ENCODE measurements around the gene ZNF780A. TPM values are rescaled to one million over a fixed set of nuclear protein-coding genes. Genes with fewer than 3 reads are reported as not detected.
A peak's percentile ranks its signal among the peaks of the same experiment; 100 is the strongest.

Gene ZNF780A
- total RNA-seq, 1 donor from 2014 or later, result 23.8 TPM

DNA sequence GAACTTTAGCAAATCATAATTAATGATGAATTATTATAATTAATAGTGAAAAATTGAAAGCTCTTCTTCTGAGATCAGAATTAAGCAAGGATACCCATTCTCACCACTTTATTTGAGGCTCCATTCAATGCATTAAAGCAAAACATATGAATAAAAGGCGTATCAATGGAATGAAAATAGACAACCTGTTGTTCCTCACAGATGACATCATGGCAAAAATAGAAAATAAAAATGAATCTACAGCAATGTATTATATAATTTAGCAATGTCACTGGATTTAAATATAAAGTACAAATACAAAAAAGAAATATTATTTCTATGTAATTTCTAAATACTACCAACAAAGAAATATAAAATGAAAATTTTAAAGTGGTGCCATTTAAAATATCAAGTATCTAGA is 11.1 kb upstream of the ZNF780A start:
- Mint-ChIP-seq H3K27me3 (peaks cover 4% of the 10 kb centered on the region), H3K4me1 (no peaks in the 10 kb centered on the region), H3K36me3 (ENCODE audit: low read depth) (no peaks in the 10 kb centered on the region), H3K9me3 (no peaks in the 10 kb centered on the region), H3K27ac (no peak overlapping the region), H3K4me3 (no peak overlapping the region)
- TF ChIP-seq, protein P1, sequence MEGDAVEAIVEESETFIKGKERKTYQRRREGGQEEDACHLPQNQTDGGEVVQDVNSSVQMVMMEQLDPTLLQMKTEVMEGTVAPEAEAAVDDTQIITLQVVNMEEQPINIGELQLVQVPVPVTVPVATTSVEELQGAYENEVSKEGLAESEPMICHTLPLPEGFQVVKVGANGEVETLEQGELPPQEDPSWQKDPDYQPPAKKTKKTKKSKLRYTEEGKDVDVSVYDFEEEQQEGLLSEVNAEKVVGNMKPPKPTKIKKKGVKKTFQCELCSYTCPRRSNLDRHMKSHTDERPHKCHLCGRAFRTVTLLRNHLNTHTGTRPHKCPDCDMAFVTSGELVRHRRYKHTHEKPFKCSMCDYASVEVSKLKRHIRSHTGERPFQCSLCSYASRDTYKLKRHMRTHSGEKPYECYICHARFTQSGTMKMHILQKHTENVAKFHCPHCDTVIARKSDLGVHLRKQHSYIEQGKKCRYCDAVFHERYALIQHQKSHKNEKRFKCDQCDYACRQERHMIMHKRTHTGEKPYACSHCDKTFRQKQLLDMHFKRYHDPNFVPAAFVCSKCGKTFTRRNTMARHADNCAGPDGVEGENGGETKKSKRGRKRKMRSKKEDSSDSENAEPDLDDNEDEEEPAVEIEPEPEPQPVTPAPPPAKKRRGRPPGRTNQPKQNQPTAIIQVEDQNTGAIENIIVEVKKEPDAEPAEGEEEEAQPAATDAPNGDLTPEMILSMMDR (IDR thresholded peaks at IDR 0.05), result no peak
- intact Hi-C loops (cut with micrococcal nuclease), result no loop called here
- DNase-seq, result no peak
- no peak for ATAC-seq (ENCODE audit: low read depth)
- POLR2A ChIA-PET, result no interaction called here
- CTCF ChIA-PET, result no interaction called here

DNA sequence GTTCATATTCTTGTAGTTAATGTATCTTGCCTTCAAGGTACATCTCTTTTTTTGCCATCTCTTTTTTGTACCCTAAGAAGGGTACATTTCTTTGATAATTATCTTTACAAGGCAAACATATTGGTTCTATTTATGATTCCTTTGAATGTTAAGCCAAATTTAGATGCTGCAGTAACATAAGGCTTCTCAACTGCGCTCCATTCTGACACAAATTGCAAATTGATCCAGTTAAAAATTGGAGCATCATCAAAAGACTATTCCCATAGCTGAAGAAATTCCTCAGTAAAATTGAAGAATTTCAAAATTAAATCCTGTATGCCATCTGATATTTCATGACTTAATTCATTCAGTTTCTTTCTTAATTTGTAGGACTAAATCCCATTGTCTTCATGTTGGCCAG is 2.7 kb upstream of the ZNF780A start:
- Mint-ChIP-seq H3K36me3 (ENCODE audit: low read depth) (peaks cover 13% of the 10 kb centered on the region), H3K4me1 (peaks cover 29% of the 10 kb centered on the region), H3K27ac (no peak overlapping the region), H3K9me3 (peaks cover 5% of the 10 kb centered on the region), H3K4me3 (no peak overlapping the region), H3K27me3 (peaks cover 19% of the 10 kb centered on the region)
- intact Hi-C loops (cut with micrococcal nuclease), result no loop called here
- CTCF ChIA-PET, result no interaction called here
- ATAC-seq (ENCODE audit: low read depth) (no peak), DNase-seq (no peak)
- TF ChIP-seq, protein P1 (IDR thresholded peaks at IDR 0.05), result no peak
- POLR2A ChIA-PET, result no interaction called here

DNA sequence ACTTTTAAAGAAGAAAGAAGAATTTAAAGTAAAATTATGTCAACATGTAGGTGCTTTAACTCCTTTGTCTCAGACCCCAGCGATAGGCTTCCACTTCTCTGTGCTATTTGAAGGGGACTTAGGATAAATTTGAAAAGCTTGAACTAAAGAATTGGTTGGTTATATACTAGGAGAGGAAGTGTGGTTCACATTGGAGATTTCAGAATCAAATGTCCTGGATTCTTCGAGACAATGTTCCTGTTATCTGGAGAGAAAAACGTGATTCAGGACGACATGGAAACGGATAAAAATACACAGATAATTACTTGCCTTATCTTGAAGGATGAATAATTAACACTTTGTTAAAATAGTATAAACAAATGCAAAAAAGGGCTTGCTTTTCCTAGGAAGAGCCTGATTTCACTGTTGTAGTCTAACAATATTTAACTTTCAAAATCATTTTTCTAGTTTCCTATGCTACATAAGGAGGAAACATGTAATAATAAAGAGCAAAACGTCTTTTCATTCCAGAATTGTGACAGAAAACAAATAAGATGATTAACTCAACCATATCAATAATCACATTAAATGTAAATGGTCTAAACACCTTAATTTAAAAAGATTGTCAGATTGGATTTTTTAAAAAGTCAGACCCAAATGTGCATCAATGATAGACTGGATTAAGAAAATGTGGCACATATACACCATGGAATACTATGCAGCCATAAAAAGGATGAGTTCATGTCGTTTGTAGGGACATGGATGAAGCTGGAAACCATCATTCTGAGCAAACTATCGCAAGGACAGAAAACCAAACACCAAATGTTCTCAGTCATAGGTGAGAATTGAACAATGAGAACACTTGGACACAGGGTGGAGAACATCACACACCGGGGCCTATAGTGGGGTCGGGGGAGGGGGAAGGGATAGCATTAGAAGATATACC is 724 bp upstream of the ZNF780A start:
- Mint-ChIP-seq H3K9me3 (peaks cover 5% of the 10 kb centered on the region), H3K4me3 (peak overlapping the region; percentile 100), H3K27me3 (peaks cover 16% of the 10 kb centered on the region), H3K27ac (peak overlapping the region; percentile 100), H3K36me3 (ENCODE audit: low read depth) (peaks cover 19% of the 10 kb centered on the region), H3K4me1 (peaks cover 35% of the 10 kb centered on the region)
- TF ChIP-seq, protein P1 (IDR thresholded peaks at IDR 0.05), result no peak
- DNase-seq, result no peak
- POLR2A ChIA-PET, result interaction anchor here (0.5 to 2.2 kb wide), 9 partner anchors 35 to 611 kb away, joined by 3 to 19 read pairs (median 5); partner anchors contain the start of genes AKT2, PSMC4, ZNF546 and ZNF780B
- CTCF ChIA-PET, result interaction anchor here (0.9 kb wide), 1 partner anchor 120 kb away, joined by 3 read pairs; the partner anchor contains the start of gene PSMC4
- ATAC-seq (ENCODE audit: low read depth), result no peak
- intact Hi-C loops (cut with micrococcal nuclease), result no loop called here

- Mint-ChIP-seq H3K4me1 (peaks cover 35% of the 10 kb centered on the region), H3K27me3 (peaks cover 1% of the 10 kb centered on the region), H3K36me3 (ENCODE audit: low read depth) (peaks cover 25% of the 10 kb centered on the region), H3K9me3 (no peaks in the 10 kb centered on the region), H3K4me3 (peak overlapping the region; percentile 100), H3K27ac (peak overlapping the region; percentile 100)
- DNase-seq (no peak), ATAC-seq (ENCODE audit: low read depth) (no peak)
- ChIA-PET POLR2A (interaction anchor here (0.7 to 2.2 kb wide), 2 partner anchors 33 to 145 kb away, joined by 3 to 19 read pairs; partner anchors contain the start of gene ZNF780B), CTCF (interaction anchor here (0.9 kb wide), 1 partner anchor 119 kb away, joined by 3 read pairs; no protein-coding TSS in a partner anchor)
- TF ChIP-seq, protein P1 (IDR thresholded peaks at IDR 0.05), result no peak
- intact Hi-C loops (cut with micrococcal nuclease), result no loop called here
These were observed 1.3 kb downstream of the ZNF780A start for GRCh38 chr19:40089462-40089861.

- DNase-seq, result no peak
- POLR2A ChIA-PET, result no interaction called here
- no peaks in the 10 kb centered on the region for H3K27me3 Mint-ChIP-seq
These were observed 2.3 kb downstream of the ZNF780A start for GRCh38 chr19:40088299-40089047.

More at GRCh38 chr19:40088299-40089047, 2.3 kb downstream of the ZNF780A start:
- TF ChIP-seq, protein P1 (IDR thresholded peaks at IDR 0.05), result no peak
- peaks cover 35% of the 10 kb centered on the region for H3K4me1 Mint-ChIP-seq
- CTCF ChIA-PET, result no interaction called here
- peaks cover 31% of the 10 kb centered on the region for H3K36me3 Mint-ChIP-seq (ENCODE audit: low read depth)
- no peaks in the 10 kb centered on the region for H3K9me3 Mint-ChIP-seq
- no peak for ATAC-seq (ENCODE audit: low read depth)
- intact Hi-C loops (cut with micrococcal nuclease), result no loop called here
- no peak overlapping the region for H3K27ac Mint-ChIP-seq
- H3K4me3 Mint-ChIP-seq, result peak overlapping the region; percentile 21
